PC-9 (cell line): ENCODE results near the gene STXBP5.

Experiments
- EZH2 ChIP-seq: fragments of 200-600 bp; sonication (generic); IDR thresholded peaks from 2 replicates; pipeline ENCODE4 v1.8.0; 2017; ENCODE audit warnings: antibody characterized with exemption, low read depth
- TF ChIP-seq, protein P1 (sequence below): fragments of 200-600 bp; sonication (generic); conservative IDR thresholded peaks from 2 replicates; pipeline ENCODE4 v1.6.1; 2017; ENCODE audit warnings: mixed run types, antibody characterized with exemption, mild to moderate bottlenecking, moderate library complexity

GRCh38 chr6:147244832-147245231 lies 40.6 kb downstream of the STXBP5 start:
- TF ChIP-seq, protein P1, sequence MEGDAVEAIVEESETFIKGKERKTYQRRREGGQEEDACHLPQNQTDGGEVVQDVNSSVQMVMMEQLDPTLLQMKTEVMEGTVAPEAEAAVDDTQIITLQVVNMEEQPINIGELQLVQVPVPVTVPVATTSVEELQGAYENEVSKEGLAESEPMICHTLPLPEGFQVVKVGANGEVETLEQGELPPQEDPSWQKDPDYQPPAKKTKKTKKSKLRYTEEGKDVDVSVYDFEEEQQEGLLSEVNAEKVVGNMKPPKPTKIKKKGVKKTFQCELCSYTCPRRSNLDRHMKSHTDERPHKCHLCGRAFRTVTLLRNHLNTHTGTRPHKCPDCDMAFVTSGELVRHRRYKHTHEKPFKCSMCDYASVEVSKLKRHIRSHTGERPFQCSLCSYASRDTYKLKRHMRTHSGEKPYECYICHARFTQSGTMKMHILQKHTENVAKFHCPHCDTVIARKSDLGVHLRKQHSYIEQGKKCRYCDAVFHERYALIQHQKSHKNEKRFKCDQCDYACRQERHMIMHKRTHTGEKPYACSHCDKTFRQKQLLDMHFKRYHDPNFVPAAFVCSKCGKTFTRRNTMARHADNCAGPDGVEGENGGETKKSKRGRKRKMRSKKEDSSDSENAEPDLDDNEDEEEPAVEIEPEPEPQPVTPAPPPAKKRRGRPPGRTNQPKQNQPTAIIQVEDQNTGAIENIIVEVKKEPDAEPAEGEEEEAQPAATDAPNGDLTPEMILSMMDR = no peak
- TF ChIP-seq EZH2 = no peak
